Epithelial cell of proximal tubule (primary cell): ENCODE data around the gene PSMC3IP. TPM values are rescaled to one million over a fixed set of nuclear protein-coding genes. Genes with fewer than 3 reads are reported as not detected.
A peak's percentile ranks its signal among the peaks of the same experiment; 100 is the strongest.

Source experiments
- DNase-seq: peaks from one replicate; pipeline ENCODE4 v3.0.0-alpha.2; 2011; ENCODE audit warnings: low read depth
- H3K4me3 ChIP-seq: 2 replicates; pipeline ENCODE4 v1.5.1; 2011; ENCODE audit warnings: low read depth, mild to moderate bottlenecking, low read length
- CTCF ChIP-seq: conservative IDR thresholded peaks from 2 replicates; pipeline ENCODE4 v1.5.1; 2012; ENCODE audit warnings: low read depth, mild to moderate bottlenecking, low read length
- total RNA-seq: library from RNA; depleted of rRNA; stranded (reverse); fragments of >200 nt; gene quantifications from 2 replicates; pipeline ENCODE4 v1.2.3, GENCODE V29; 2015

The PSMC3IP gene
- total RNA-seq, 1 donor from 2014 or later, result 25.9 TPM

GRCh38 chr17:42564815-42565522 lies 12.6 kb downstream of the PSMC3IP start:
- H3K4me3 ChIP-seq, result no peak overlapping the region
- no peak for TF ChIP-seq CTCF

GRCh38 chr17:42563950-42564349 lies 13.6 kb downstream of the PSMC3IP start:
- H3K4me3 ChIP-seq, result peak overlapping the region; percentile 94
- TF ChIP-seq CTCF, result no peak
- DNase-seq, result no peak

More at GRCh38 chr17:42564815-42565522, 12.6 kb downstream of the PSMC3IP start:
- no peak for DNase-seq

- peak overlapping the region; percentile 94 for H3K4me3 ChIP-seq
- TF ChIP-seq CTCF, result no peak
- DNase-seq, result no peak
These were observed 14.0 kb downstream of the PSMC3IP start for GRCh38 chr17:42563543-42563942.

GRCh38 chr17:42563143-42563509 lies 14.4 kb downstream of the PSMC3IP start:
- peak overlapping the region; percentile 94 for H3K4me3 ChIP-seq
- no peak for TF ChIP-seq CTCF
- DNase-seq, result no peak

- no peak for DNase-seq
- TF ChIP-seq CTCF, result no peak
- peak overlapping the region; percentile 94 for H3K4me3 ChIP-seq
These were observed 15.0 kb downstream of the PSMC3IP start for GRCh38 chr17:42562388-42563142.

- DNase-seq, result peak; percentile 85
- H3K4me3 ChIP-seq, result peak within 1 kb of the TSS; percentile 94
- no peak for TF ChIP-seq CTCF
These were observed 15.6 kb downstream of the PSMC3IP start, which contains the start of gene COASY for GRCh38 chr17:42561897-42562387. TSS of gene COASY (plus strand) at chr17:42562148. CDS start at chr17:42562623, 475 bp downstream.
